Endodermal cell (in vitro differentiated cells): ENCODE measurements around the gene ADCY10. TPM values are rescaled to one million over a fixed set of nuclear protein-coding genes. Genes with fewer than 3 reads are reported as not detected.

ENCODE experiments used
- DNase-seq: peaks from one replicate; pipeline ENCODE4 v3.0.0-alpha.2; 2017
- H3K27ac ChIP-seq: 2 replicates; pipeline ENCODE4 v1.5.1; 2013; ENCODE audit warnings: mild to moderate bottlenecking, low read depth, low read length, moderate library complexity
- H3K27me3 ChIP-seq: 2 replicates; pipeline ENCODE4 v1.6.1; 2013; ENCODE audit warnings: mild to moderate bottlenecking, low read length, moderate library complexity; ENCODE audit not compliant: insufficient read depth, control insufficient read depth, poor library complexity, severe bottlenecking
- H3K36me3 ChIP-seq: 2 replicates; pipeline ENCODE4 v1.7.0; 2013; ENCODE audit warnings: mild to moderate bottlenecking, low read length, moderate library complexity; ENCODE audit not compliant: control insufficient read depth, insufficient read depth
- H3K4me1 ChIP-seq: one replicate; pipeline ENCODE4 v1.7.0; 2013; ENCODE audit warnings: low read length; ENCODE audit not compliant: control insufficient read depth, insufficient read depth
- H3K4me3 ChIP-seq: 2 replicates; pipeline ENCODE4 v1.5.1; 2013; ENCODE audit warnings: mild to moderate bottlenecking, low read length, moderate library complexity
- H3K9ac ChIP-seq: 2 replicates; pipeline ENCODE4 v1.6.1; 2013; ENCODE audit warnings: mild to moderate bottlenecking, low read length, moderate library complexity; ENCODE audit not compliant: poor library complexity, severe bottlenecking; ENCODE audit errors: extremely low read depth
- H3K9me3 ChIP-seq: 2 replicates; pipeline ENCODE4 v1.6.1; 2013; ENCODE audit warnings: mild to moderate bottlenecking, low read length, moderate library complexity; ENCODE audit not compliant: control insufficient read depth
- H3K27ac Mint-ChIP-seq: 2 replicates; pipeline ENCODE4 v1.8.0; 2020; ENCODE audit warnings: mixed read lengths
- H3K27me3 Mint-ChIP-seq: 2 replicates; pipeline ENCODE4 v1.8.0; 2021; ENCODE audit warnings: mild to moderate bottlenecking, mixed read lengths; ENCODE audit not compliant: insufficient read depth
- H3K36me3 Mint-ChIP-seq: 2 replicates; pipeline ENCODE4 v1.8.0; 2020; ENCODE audit warnings: low read depth, mixed read lengths
- H3K4me1 Mint-ChIP-seq: 2 replicates; pipeline ENCODE4 v1.8.0; 2020; ENCODE audit warnings: mixed read lengths
- H3K4me3 Mint-ChIP-seq: 2 replicates; pipeline ENCODE4 v1.8.0; 2020; ENCODE audit warnings: mild to moderate bottlenecking, moderate library complexity, mixed read lengths
- H3K9me3 Mint-ChIP-seq: 2 replicates; pipeline ENCODE4 v1.8.0; 2020; ENCODE audit warnings: mild to moderate bottlenecking, mixed read lengths
- WGBS, 2 experiments: methylation state at CpG; one replicate each; pipeline versions ENCODE4 v1.1.5 to v1.1.7; 2013; ENCODE audit warnings: missing lambda C conversion rate in 2 of 2, mixed read lengths in 1 of 2; ENCODE audit not compliant: insufficient coverage in 1 of 2, insufficient read length in 1 of 2; 5-methylcytosine and 5-hydroxymethylcytosine counted together
- total RNA-seq, 2 donors: library from RNA; stranded (reverse); fragmentation: NEBNext Ultra II Directional in 1 of 2; extraction: Animal tissue kit (Norgen Biotek cat#: 25700) in 1 of 2; gene quantifications; 2 replicates in 1 of 2; 3 replicates in 1 of 2; pipeline ENCODE4 v1.2.1, GENCODE V29; 2021
- TF ChIP-seq, protein P1 (sequence below): fragments of 200-600 bp; sonication (generic); conservative IDR thresholded peaks from 2 replicates; pipeline ENCODE4 v1.5.0; 2021; ENCODE audit warnings: antibody characterized with exemption, mild to moderate bottlenecking

Gene ADCY10
- total RNA-seq, 2 donors from 2014 or later, result 0.13 TPM; not detected in 1

DNA sequence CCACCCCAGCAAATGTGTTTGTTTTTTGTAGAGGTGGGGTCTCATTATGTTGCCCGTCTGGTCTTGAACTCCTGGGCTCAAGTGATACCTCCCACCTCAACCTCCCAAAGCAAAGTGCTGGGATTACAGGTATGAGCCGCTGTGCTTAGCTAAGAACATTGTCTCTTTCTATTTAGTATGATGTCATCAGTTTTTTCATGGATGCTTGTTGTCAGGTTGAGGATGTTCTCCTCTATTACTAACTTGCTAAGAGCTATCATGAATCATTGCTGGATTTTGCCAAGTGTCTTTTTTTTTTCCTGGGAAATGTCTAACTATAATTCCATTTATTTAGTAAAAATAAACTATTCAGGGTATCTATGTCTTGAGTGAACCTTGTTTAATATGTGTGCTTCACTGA is 42.0 kb upstream of the ADCY10 start:
- Histone ChIP-seq H3K36me3 (peaks cover 52% of the 10 kb centered on the region), H3K27ac (no peak overlapping the region), H3K9me3 (no peaks in the 10 kb centered on the region), H3K4me1 (no peaks in the 10 kb centered on the region), H3K27me3 (no peaks in the 10 kb centered on the region), H3K4me3 (no peak overlapping the region), H3K9ac (no peak overlapping the region)
- Mint-ChIP-seq H3K9me3 (no peaks in the 10 kb centered on the region), H3K27ac (no peak overlapping the region), H3K4me1 (no peaks in the 10 kb centered on the region), H3K27me3 (no peaks in the 10 kb centered on the region), H3K4me3 (no peak overlapping the region), H3K36me3 (peaks cover 58% of the 10 kb centered on the region)
- 80 to 90% methylated on average over 1 to 2 of the region's 2 CpGs for WGBS, 2 experiments
- DNase-seq, result no peak
- TF ChIP-seq, protein P1, sequence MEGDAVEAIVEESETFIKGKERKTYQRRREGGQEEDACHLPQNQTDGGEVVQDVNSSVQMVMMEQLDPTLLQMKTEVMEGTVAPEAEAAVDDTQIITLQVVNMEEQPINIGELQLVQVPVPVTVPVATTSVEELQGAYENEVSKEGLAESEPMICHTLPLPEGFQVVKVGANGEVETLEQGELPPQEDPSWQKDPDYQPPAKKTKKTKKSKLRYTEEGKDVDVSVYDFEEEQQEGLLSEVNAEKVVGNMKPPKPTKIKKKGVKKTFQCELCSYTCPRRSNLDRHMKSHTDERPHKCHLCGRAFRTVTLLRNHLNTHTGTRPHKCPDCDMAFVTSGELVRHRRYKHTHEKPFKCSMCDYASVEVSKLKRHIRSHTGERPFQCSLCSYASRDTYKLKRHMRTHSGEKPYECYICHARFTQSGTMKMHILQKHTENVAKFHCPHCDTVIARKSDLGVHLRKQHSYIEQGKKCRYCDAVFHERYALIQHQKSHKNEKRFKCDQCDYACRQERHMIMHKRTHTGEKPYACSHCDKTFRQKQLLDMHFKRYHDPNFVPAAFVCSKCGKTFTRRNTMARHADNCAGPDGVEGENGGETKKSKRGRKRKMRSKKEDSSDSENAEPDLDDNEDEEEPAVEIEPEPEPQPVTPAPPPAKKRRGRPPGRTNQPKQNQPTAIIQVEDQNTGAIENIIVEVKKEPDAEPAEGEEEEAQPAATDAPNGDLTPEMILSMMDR, result no peak

DNA sequence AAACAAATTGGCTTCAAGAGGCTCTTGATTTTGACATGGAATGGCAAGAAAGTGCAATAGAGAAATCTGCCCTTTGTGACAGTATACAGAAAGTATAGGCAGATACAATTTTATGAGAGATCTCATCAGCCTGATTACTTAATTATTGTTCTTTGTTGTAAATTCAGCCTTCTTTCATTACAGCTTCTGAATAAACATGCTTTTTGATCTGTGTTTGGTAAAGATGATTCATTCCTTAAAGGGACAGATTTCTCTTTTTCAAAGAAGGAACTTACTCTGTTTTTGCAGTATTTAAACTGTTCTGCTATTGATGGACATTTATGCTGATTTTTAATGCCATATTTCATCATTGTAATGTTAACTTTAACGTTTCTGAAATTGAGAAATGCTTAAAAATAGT is 36.6 kb upstream of the ADCY10 start:
- Histone ChIP-seq H3K4me3 (no peak overlapping the region), H3K27ac (no peak overlapping the region), H3K4me1 (no peaks in the 10 kb centered on the region), H3K9ac (no peak overlapping the region), H3K27me3 (no peaks in the 10 kb centered on the region), H3K36me3 (peaks cover 50% of the 10 kb centered on the region), H3K9me3 (no peaks in the 10 kb centered on the region)
- WGBS, 2 experiments, result no CpG with 5 or more reads among the region's 1 CpG
- TF ChIP-seq, protein P1, result no peak
- Mint-ChIP-seq H3K27ac (no peak overlapping the region), H3K36me3 (peaks cover 48% of the 10 kb centered on the region), H3K27me3 (no peaks in the 10 kb centered on the region), H3K4me3 (no peak overlapping the region), H3K4me1 (peaks cover 15% of the 10 kb centered on the region), H3K9me3 (no peaks in the 10 kb centered on the region)
- DNase-seq, result no peak

DNA sequence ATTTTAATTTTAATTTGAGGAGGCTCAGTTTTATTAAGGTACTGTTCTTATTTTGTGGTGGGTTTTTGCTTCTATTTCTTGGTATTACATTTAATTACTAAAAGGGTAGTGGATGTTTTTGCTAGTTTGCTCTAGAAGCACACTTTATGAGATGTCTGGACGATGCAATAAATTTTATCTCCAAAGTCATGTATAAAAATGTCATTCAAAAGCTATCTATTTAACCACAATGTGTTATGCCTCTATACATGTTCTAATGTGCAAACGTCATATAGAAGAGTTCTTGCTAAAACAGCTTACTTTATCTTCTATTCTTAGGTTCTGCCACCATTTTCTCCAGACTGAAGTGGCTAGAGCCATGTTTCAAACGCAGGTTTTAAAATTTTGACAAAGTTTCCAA is 35.9 kb upstream of the ADCY10 start:
- Histone ChIP-seq H3K4me1 (no peaks in the 10 kb centered on the region), H3K9ac (no peak overlapping the region), H3K9me3 (no peaks in the 10 kb centered on the region), H3K27ac (no peak overlapping the region), H3K36me3 (peaks cover 47% of the 10 kb centered on the region), H3K27me3 (no peaks in the 10 kb centered on the region), H3K4me3 (no peak overlapping the region)
- H3K27ac Mint-ChIP-seq, result peak overlapping the region; percentile 52
- TF ChIP-seq, protein P1, result no peak
- no peaks in the 10 kb centered on the region for H3K9me3 Mint-ChIP-seq
- DNase-seq, result no peak
- 94 to 97% methylated on average over 2 of the region's 3 CpGs for WGBS, 2 experiments
- peaks cover 40% of the 10 kb centered on the region for H3K36me3 Mint-ChIP-seq
- no peaks in the 10 kb centered on the region for H3K27me3 Mint-ChIP-seq
- no peak overlapping the region for H3K4me3 Mint-ChIP-seq
- H3K4me1 Mint-ChIP-seq, result peaks cover 15% of the 10 kb centered on the region
